Stomach smooth muscle (tissue), 2 donors: ENCODE data around the gene F11.
A peak's percentile ranks its signal among the peaks of the same experiment; 100 is the strongest.

Experiments
- H3K27ac ChIP-seq: one replicate; pipeline ENCODE4 v1.7.0; 2013; ENCODE audit warnings: mild to moderate bottlenecking, low read length, inconsistent platforms
- H3K27me3 ChIP-seq, 2 donors: one replicate each; pipeline ENCODE4 v1.7.0; 2013; ENCODE audit warnings: low read length in 2 of 2; ENCODE audit not compliant: insufficient read depth in 2 of 2, control insufficient read depth in 1 of 2
- H3K36me3 ChIP-seq, 2 donors: one replicate each; pipeline ENCODE4 v1.7.0; 2013; ENCODE audit warnings: low read length in 2 of 2; ENCODE audit not compliant: control insufficient read depth in 2 of 2, insufficient read depth in 2 of 2
- H3K4me1 ChIP-seq: one replicate; pipeline ENCODE4 v1.7.0; 2013; ENCODE audit warnings: low read length; ENCODE audit not compliant: control insufficient read depth, insufficient read depth
- H3K4me3 ChIP-seq, 2 donors: one replicate each; pipeline ENCODE4 v1.7.0; 2013; ENCODE audit warnings: low read length in 2 of 2
- H3K9ac ChIP-seq, 2 donors: one replicate each; pipeline ENCODE4 v1.7.0; 2013; ENCODE audit warnings: low read length in 2 of 2, mild to moderate bottlenecking in 1 of 2
- H3K9me3 ChIP-seq, 2 donors: one replicate each; pipeline ENCODE4 v1.7.0; 2013; ENCODE audit warnings: low read length in 2 of 2; ENCODE audit not compliant: control insufficient read depth in 2 of 2
- donor health status: healthy.
- donor health status: Pancreatic carcinoma.

Gene F11

GRCh38 chr4:186265683-186266652 lies at the start of gene F11:
TSS of gene F11 (plus strand) at chr4:186266189. CDS start at chr4:186267137, 948 bp downstream.
- Histone ChIP-seq H3K36me3 (no peaks in the 10 kb centered on the region), H3K4me1 (no peaks in the 10 kb centered on the region), H3K9ac (no peak within 1 kb of the TSS), H3K9me3 (no peaks in the 10 kb centered on the region), H3K27me3 (peaks cover 0 to 3% of the 10 kb centered on the region in 2 donors), H3K4me3 (no peak within 1 kb of the TSS), H3K27ac (no peak within 1 kb of the TSS)

- no peak overlapping the region for H3K27ac ChIP-seq
- no peaks in the 10 kb centered on the region for H3K9me3 ChIP-seq
- H3K4me3 ChIP-seq: no peak overlapping the region
- no peak overlapping the region for H3K9ac ChIP-seq
- H3K4me1 ChIP-seq: no peaks in the 10 kb centered on the region
- H3K36me3 ChIP-seq: no peaks in the 10 kb centered on the region
- no peaks in the 10 kb centered on the region for H3K27me3 ChIP-seq
These were observed 49.4 kb upstream of the F11 start for GRCh38 chr4:186216465-186217024.

- Histone ChIP-seq H3K27ac (no peak overlapping the region), H3K4me3 (no peak overlapping the region), H3K27me3 (no peaks in the 10 kb centered on the region), H3K9ac (no peak overlapping the region), H3K36me3 (no peaks in the 10 kb centered on the region), H3K4me1 (no peaks in the 10 kb centered on the region), H3K9me3 (no peaks in the 10 kb centered on the region)
These were observed 48.2 kb upstream of the F11 start for GRCh38 chr4:186217733-186218293.

GRCh38 chr4:186221624-186222023 lies 44.4 kb upstream of the F11 start:
- Histone ChIP-seq H3K4me1 (no peaks in the 10 kb centered on the region), H3K9ac (no peak overlapping the region), H3K27me3 (no peaks in the 10 kb centered on the region), H3K36me3 (no peaks in the 10 kb centered on the region), H3K9me3 (peaks cover 0 to 3% of the 10 kb centered on the region in 2 donors), H3K4me3 (no peak overlapping the region), H3K27ac (no peak overlapping the region)

- Histone ChIP-seq H3K4me1 (no peaks in the 10 kb centered on the region), H3K4me3 (no peak overlapping the region), H3K9me3 (peaks cover 0 to 3% of the 10 kb centered on the region in 2 donors), H3K36me3 (no peaks in the 10 kb centered on the region), H3K27me3 (no peaks in the 10 kb centered on the region), H3K27ac (no peak overlapping the region), H3K9ac (no peak overlapping the region)
These were observed 40.1 kb upstream of the F11 start for GRCh38 chr4:186225848-186226247.

GRCh38 chr4:186226521-186227189 lies 39.3 kb upstream of the F11 start:
- Histone ChIP-seq H3K4me1 (no peaks in the 10 kb centered on the region), H3K4me3 (no peak overlapping the region), H3K27me3 (no peaks in the 10 kb centered on the region), H3K9me3 (peaks cover 0 to 3% of the 10 kb centered on the region in 2 donors), H3K27ac (no peak overlapping the region), H3K36me3 (no peaks in the 10 kb centered on the region), H3K9ac (no peak overlapping the region)

- H3K36me3 ChIP-seq: no peaks in the 10 kb centered on the region
- H3K27ac ChIP-seq: no peak within 1 kb of the TSS
- H3K9ac ChIP-seq: no peak within 1 kb of the TSS
- H3K4me3 ChIP-seq: no peak within 1 kb of the TSS
- H3K9me3 ChIP-seq: peaks cover 0 to 3% of the 10 kb centered on the region in 2 donors
- H3K4me1 ChIP-seq: no peaks in the 10 kb centered on the region
- no peaks in the 10 kb centered on the region for H3K27me3 ChIP-seq
These were observed 38.8 kb upstream of the F11 start, which contains the start of gene KLKB1 for GRCh38 chr4:186227221-186227620. TSS of gene KLKB1 (plus strand) at chr4:186227507. CDS start at chr4:186228196, 689 bp downstream.

GRCh38 chr4:186227744-186228513 lies 38.1 kb upstream of the F11 start:
- Histone ChIP-seq H3K9me3 (peaks cover 0 to 3% of the 10 kb centered on the region in 2 donors), H3K27ac (no peak overlapping the region), H3K9ac (no peak overlapping the region), H3K4me3 (no peak overlapping the region), H3K27me3 (no peaks in the 10 kb centered on the region), H3K36me3 (no peaks in the 10 kb centered on the region), H3K4me1 (no peaks in the 10 kb centered on the region)

- Histone ChIP-seq H3K36me3 (no peaks in the 10 kb centered on the region), H3K9me3 (peaks cover 0 to 3% of the 10 kb centered on the region in 2 donors), H3K27ac (no peak overlapping the region), H3K27me3 (no peaks in the 10 kb centered on the region), H3K4me1 (no peaks in the 10 kb centered on the region), H3K4me3 (peak overlapping the region; percentile 4 to 30), H3K9ac (no peak overlapping the region)
These were observed 37.5 kb upstream of the F11 start for GRCh38 chr4:186228514-186228894.

- Histone ChIP-seq H3K4me1 (no peaks in the 10 kb centered on the region), H3K4me3 (no peak overlapping the region), H3K27ac (no peak overlapping the region), H3K36me3 (no peaks in the 10 kb centered on the region), H3K9me3 (no peaks in the 10 kb centered on the region), H3K9ac (no peak overlapping the region), H3K27me3 (no peaks in the 10 kb centered on the region)
These were observed 31.6 kb upstream of the F11 start for GRCh38 chr4:186234367-186234766.
